HEK293 (cell line): ENCODE results near the gene PPP4R2.

Experiments
- CTCF ChIA-PET: fragments of 350-600 bp; formaldehyde crosslinking; extraction: SDS; loops from one replicate; lab custom pipeline; 2021; ENCODE audit warnings: antibody characterized with exemption; lab: Yijun Ruan, JAX
- POLR2A ChIA-PET: fragments of 300-600 bp; formaldehyde crosslinking; extraction: SDS; loops from one replicate; lab custom pipeline; 2020; ENCODE audit warnings: antibody characterized with exemption, inconsistent platforms; lab: Yijun Ruan, JAX
- H3K27ac ChIP-seq: fragments of 200-500 bp; sonication (Bioruptor generic); 2 replicates; pipeline ENCODE4 v1.5.1; 2014; ENCODE audit warnings: low read depth, low read length, control low read depth, inconsistent platforms; ENCODE audit errors: extremely low read depth
- H3K36me3 ChIP-seq, 2 experiments: fragments of 200-500 bp in 1 of 2; sonication (Bioruptor generic) in 1 of 2; 1 replicate in 1 of 2; 2 replicates in 1 of 2; pipeline ENCODE4 v1.5.1; 2014 to 2017; ENCODE audit warnings: inconsistent platforms in 2 of 2, low read length in 2 of 2; ENCODE audit not compliant: control insufficient read depth in 2 of 2, insufficient read depth in 1 of 2
- H3K4me1 ChIP-seq: fragments of 200-500 bp; sonication (Bioruptor generic); 2 replicates; pipeline ENCODE4 v1.5.1; 2014; ENCODE audit warnings: mild to moderate bottlenecking, low read length, inconsistent platforms; ENCODE audit not compliant: control insufficient read depth, insufficient read depth
- H3K4me3 ChIP-seq: 2 replicates; pipeline ENCODE4 v1.5.1; 2011; ENCODE audit warnings: low read depth, mild to moderate bottlenecking, control low read depth, low read length, moderate library complexity
- H3K9me3 ChIP-seq: fragments of 200-500 bp; sonication (Bioruptor generic); 2 replicates; pipeline ENCODE4 v1.5.1; 2014; ENCODE audit warnings: low read depth, low read length, inconsistent platforms; ENCODE audit not compliant: control insufficient read depth, insufficient read depth
- FEZF1 ChIP-seq: fragments of 450-650 bp; formaldehyde crosslinking; IDR thresholded peaks from 2 replicates; pipeline ENCODE4 v1.5.1; 2016; ENCODE audit warnings: missing biosample characterization, missing genetic modification characterization
- GFI1B ChIP-seq: fragments of 450-650 bp; formaldehyde crosslinking; IDR thresholded peaks from 2 replicates; pipeline ENCODE4 v1.5.1; 2016; ENCODE audit warnings: missing biosample characterization, missing genetic modification characterization
- GLIS1 ChIP-seq: fragments of 450-650 bp; formaldehyde crosslinking; IDR thresholded peaks from 2 replicates; pipeline ENCODE4 v1.5.1; 2016; ENCODE audit warnings: missing biosample characterization, missing genetic modification characterization
- KLF1 ChIP-seq: fragments of 450-650 bp; formaldehyde crosslinking; IDR thresholded peaks from 2 replicates; pipeline ENCODE4 v1.5.1; 2016; ENCODE audit warnings: missing biosample characterization, missing genetic modification characterization
- KLF16 ChIP-seq: fragments of 450-650 bp; formaldehyde crosslinking; IDR thresholded peaks from 2 replicates; pipeline ENCODE4 v1.5.1; 2017; ENCODE audit warnings: missing biosample characterization, missing genetic modification characterization
- KLF9 ChIP-seq: fragments of 450-650 bp; formaldehyde crosslinking; IDR thresholded peaks from 2 replicates; pipeline ENCODE4 v1.5.1; 2016; ENCODE audit warnings: missing biosample characterization, missing genetic modification characterization, low read depth
- MZF1 ChIP-seq: fragments of 450-650 bp; formaldehyde crosslinking; IDR thresholded peaks from 2 replicates; pipeline ENCODE4 v1.5.1; 2017; ENCODE audit warnings: missing biosample characterization, missing genetic modification characterization, borderline replicate concordance
- OSR2 ChIP-seq: fragments of 450-650 bp; formaldehyde crosslinking; IDR thresholded peaks from 2 replicates; pipeline ENCODE4 v1.5.1; 2016; ENCODE audit warnings: missing biosample characterization, missing genetic modification characterization
- SCRT2 ChIP-seq: fragments of 450-650 bp; formaldehyde crosslinking; IDR thresholded peaks from 2 replicates; pipeline ENCODE4 v1.5.1; 2016; ENCODE audit warnings: missing biosample characterization, missing genetic modification characterization
- SP7 ChIP-seq: fragments of 450-650 bp; formaldehyde crosslinking; IDR thresholded peaks from 2 replicates; pipeline ENCODE4 v1.5.1; 2016; ENCODE audit warnings: missing biosample characterization, missing genetic modification characterization
- ZBTB17 ChIP-seq: fragments of 450-650 bp; formaldehyde crosslinking; IDR thresholded peaks from 2 replicates; pipeline ENCODE4 v1.5.1; 2016; ENCODE audit warnings: missing biosample characterization, missing genetic modification characterization
- ZFP37 ChIP-seq: fragments of 450-650 bp; formaldehyde crosslinking; IDR thresholded peaks from 2 replicates; pipeline ENCODE4 v1.5.1; 2016; ENCODE audit warnings: missing biosample characterization, missing genetic modification characterization
- ZNF132 ChIP-seq: fragments of 450-650 bp; formaldehyde crosslinking; IDR thresholded peaks from 2 replicates; pipeline ENCODE4 v1.5.1; 2017; ENCODE audit warnings: missing biosample characterization, missing genetic modification characterization, borderline replicate concordance
- ZNF221 ChIP-seq: fragments of 450-650 bp; formaldehyde crosslinking; IDR thresholded peaks from 2 replicates; pipeline ENCODE4 v1.5.1; 2017; ENCODE audit warnings: missing biosample characterization, missing genetic modification characterization, borderline replicate concordance
- ZNF223 ChIP-seq: fragments of 450-650 bp; formaldehyde crosslinking; IDR thresholded peaks from 2 replicates; pipeline ENCODE4 v1.5.1; 2016; ENCODE audit warnings: missing biosample characterization, missing genetic modification characterization
- ZNF391 ChIP-seq: fragments of 450-650 bp; formaldehyde crosslinking; IDR thresholded peaks from 2 replicates; pipeline ENCODE4 v1.5.1; 2016; ENCODE audit warnings: low read depth, missing biosample characterization, missing genetic modification characterization, borderline replicate concordance
- ZNF416 ChIP-seq: fragments of 450-650 bp; formaldehyde crosslinking; IDR thresholded peaks from 2 replicates; pipeline ENCODE4 v1.5.1; 2016; ENCODE audit warnings: missing biosample characterization, missing genetic modification characterization
- ZNF510 ChIP-seq: fragments of 450-650 bp; formaldehyde crosslinking; IDR thresholded peaks from 2 replicates; pipeline ENCODE4 v1.5.1; 2018; ENCODE audit warnings: mild to moderate bottlenecking, missing genetic modification characterization, missing biosample characterization; ENCODE audit not compliant: insufficient replicate concordance
- ZNF629 ChIP-seq: fragments of 450-650 bp; formaldehyde crosslinking; IDR thresholded peaks from 2 replicates; pipeline ENCODE4 v1.5.1; 2017; ENCODE audit warnings: missing biosample characterization, missing genetic modification characterization
- TF ChIP-seq, protein P1 (sequence below): fragments of 450-650 bp; formaldehyde crosslinking; IDR thresholded peaks from 2 replicates; pipeline ENCODE4 v1.5.1; 2017; ENCODE audit warnings: missing biosample characterization, missing genetic modification characterization
- TF ChIP-seq, protein P2 (sequence below): fragments of 450-650 bp; formaldehyde crosslinking; IDR thresholded peaks from 2 replicates; pipeline ENCODE4 v1.5.1; 2016; ENCODE audit warnings: missing biosample characterization, missing genetic modification characterization

Gene PPP4R2

DNA sequence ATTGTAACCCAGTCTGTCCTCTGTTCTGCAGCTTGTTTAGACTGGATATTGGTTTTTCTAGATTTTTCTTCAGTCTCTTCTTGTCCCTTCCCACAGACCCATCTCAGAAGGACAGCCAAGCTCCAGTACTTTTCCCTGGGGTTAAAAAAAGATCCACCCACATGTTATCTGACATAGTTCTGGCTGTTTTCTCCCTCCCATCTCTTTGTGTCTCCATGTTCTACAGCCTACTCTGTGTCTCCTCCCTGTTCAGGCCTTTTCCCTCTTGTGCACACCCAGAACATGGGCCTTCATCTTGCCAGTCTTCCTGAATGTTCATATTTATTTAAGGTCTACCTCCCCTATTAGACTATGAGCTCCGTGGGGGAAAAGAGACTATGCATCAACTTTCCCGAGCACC is 5.1 kb upstream of the PPP4R2 start (continued):
- TF ChIP-seq KLF9 (no peak), ZNF391 (no peak)
- TF ChIP-seq, all 188 proteins: peak for 0

DNA sequence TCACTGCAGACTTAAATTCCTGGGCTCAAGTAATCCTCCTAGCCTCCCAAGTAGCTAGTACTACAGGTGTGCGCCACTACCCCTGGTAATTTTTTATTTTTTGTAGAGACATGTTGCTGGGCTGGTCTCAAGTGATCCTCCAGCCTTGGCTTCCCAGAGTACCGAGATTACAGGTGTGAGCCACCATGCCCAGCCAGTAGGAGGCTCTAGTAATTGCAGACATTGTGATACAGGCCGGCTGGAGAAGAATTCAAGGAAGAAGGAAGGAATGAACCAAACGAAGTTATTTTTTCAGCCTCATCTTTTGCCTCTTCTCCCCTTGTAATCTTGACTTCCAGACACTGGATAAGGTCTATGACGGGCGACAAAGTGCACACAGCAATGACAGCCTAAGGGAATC is 3.2 kb upstream of the PPP4R2 start:
- no peak overlapping the region for H3K27ac ChIP-seq
- no peak for TF ChIP-seq ZNF416 (tag by site-specific recombination)
- CTCF ChIA-PET: interaction anchor here (0.6 kb wide), 1 partner anchor 88 kb away, joined by 3 read pairs; no protein-coding TSS in a partner anchor

DNA sequence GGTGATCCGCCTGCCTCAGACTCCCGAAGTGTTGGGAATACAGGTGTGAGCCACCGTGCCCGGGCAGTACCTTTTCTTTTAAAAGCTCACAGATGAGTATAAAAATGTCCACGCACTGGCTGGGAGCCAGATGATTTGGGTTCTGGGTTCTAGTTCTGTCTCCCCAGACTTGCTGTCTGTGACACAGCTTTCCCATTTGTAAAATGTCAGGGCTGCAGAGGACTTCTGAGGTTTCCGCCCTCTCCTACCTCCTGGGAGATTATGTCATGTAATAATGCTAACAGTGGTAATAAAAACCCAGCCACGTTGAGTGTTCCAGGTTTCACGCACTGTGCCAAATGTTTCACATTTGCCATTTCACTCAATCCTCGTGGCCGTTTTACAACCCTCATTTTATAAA is 1.3 kb upstream of the PPP4R2 start:
- no peak overlapping the region for H3K4me3 ChIP-seq
- CTCF ChIA-PET: interaction anchor here (0.6 to 2.1 kb wide), 2 partner anchors 32 to 61 kb away, joined by 3 to 5 read pairs; no protein-coding TSS in a partner anchor
- no peak overlapping the region for H3K27ac ChIP-seq
- TF ChIP-seq GFI1B (tag by site-specific recombination): no peak
- TF ChIP-seq ZNF223 (tag by site-specific recombination): no peak
- TF ChIP-seq FEZF1: peak; percentile 12; the same call in 1 of the 2 replicates
- TF ChIP-seq OSR2 (tag by site-specific recombination): peak; percentile 42; the same call in 1 of the 2 replicates
- TF ChIP-seq, protein P1, sequence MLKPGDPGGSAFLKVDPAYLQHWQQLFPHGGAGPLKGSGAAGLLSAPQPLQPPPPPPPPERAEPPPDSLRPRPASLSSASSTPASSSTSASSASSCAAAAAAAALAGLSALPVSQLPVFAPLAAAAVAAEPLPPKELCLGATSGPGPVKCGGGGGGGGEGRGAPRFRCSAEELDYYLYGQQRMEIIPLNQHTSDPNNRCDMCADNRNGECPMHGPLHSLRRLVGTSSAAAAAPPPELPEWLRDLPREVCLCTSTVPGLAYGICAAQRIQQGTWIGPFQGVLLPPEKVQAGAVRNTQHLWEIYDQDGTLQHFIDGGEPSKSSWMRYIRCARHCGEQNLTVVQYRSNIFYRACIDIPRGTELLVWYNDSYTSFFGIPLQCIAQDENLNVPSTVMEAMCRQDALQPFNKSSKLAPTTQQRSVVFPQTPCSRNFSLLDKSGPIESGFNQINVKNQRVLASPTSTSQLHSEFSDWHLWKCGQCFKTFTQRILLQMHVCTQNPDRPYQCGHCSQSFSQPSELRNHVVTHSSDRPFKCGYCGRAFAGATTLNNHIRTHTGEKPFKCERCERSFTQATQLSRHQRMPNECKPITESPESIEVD: 0 out of 2 replicates have a peak, but pooled peaks have one; percentile 32
- TF ChIP-seq, protein P2, sequence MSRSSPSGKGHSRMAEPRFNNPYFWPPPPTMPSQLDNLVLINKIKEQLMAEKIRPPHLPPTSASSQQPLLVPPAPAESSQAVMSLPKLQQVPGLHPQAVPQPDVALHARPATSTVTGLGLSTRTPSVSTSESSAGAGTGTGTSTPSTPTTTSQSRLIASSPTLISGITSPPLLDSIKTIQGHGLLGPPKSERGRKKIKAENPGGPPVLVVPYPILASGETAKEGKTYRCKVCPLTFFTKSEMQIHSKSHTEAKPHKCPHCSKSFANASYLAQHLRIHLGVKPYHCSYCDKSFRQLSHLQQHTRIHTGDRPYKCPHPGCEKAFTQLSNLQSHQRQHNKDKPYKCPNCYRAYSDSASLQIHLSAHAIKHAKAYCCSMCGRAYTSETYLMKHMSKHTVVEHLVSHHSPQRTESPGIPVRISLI (tag by site-specific recombination): no peak
- no peak; the same call in 1 of the 2 replicates for TF ChIP-seq SCRT2
- TF ChIP-seq KLF16 (tag by site-specific recombination): no peak
- no peak for TF ChIP-seq ZNF221 (tag by site-specific recombination)
- 0 out of 2 replicates have a peak, but pooled peaks have one; percentile 24 for TF ChIP-seq ZNF629
- peak; percentile 50 for TF ChIP-seq SP7 (tag by site-specific recombination)
- TF ChIP-seq GLIS1: peak; percentile 60
- TF ChIP-seq ZNF510 (tag by site-specific recombination): no peak
- TF ChIP-seq ZFP37 (tag by site-specific recombination): no peak
- TF ChIP-seq MZF1 (tag by site-specific recombination): no peak
- TF ChIP-seq ZBTB17: no peak
- no peaks in the 10 kb centered on the region for H3K9me3 ChIP-seq
- H3K36me3 ChIP-seq: peaks cover 0 to 22% of the 10 kb centered on the region in 2 experiments; a peak in 1 of 3 replicates
- POLR2A ChIA-PET: no interaction called here
- peaks cover 2% of the 10 kb centered on the region; the same call in 1 of the 2 replicates for H3K4me1 ChIP-seq

More for the DNA sequence above, 3.2 kb upstream of the PPP4R2 start:
- POLR2A ChIA-PET: no interaction called here
- H3K4me1 ChIP-seq: no peaks in the 10 kb centered on the region
- H3K36me3 ChIP-seq: peaks cover 0 to 3% of the 10 kb centered on the region in 2 experiments; a peak in 1 of 3 replicates
- no peak overlapping the region for H3K4me3 ChIP-seq
- no peaks in the 10 kb centered on the region for H3K9me3 ChIP-seq

GRCh38 chr3:72996121-72996472 is 514 bp upstream of the PPP4R2 start:
- Histone ChIP-seq H3K27ac (peak overlapping the region; percentile 91), H3K4me3 (peak overlapping the region; percentile 95), H3K9me3 (no peaks in the 10 kb centered on the region), H3K4me1 (peaks cover 2% of the 10 kb centered on the region; the same call in 1 of the 2 replicates), H3K36me3 (peaks cover 0 to 28% of the 10 kb centered on the region in 2 experiments; a peak in 2 of 3 replicates)
- peak; percentile 40; the same call in 1 of the 2 replicates for TF ChIP-seq KLF1 (tag by site-specific recombination)
- no peak for TF ChIP-seq ZNF132 (tag by site-specific recombination)
- POLR2A ChIA-PET: no interaction called here
- CTCF ChIA-PET: interaction anchor here (0.7 to 2.1 kb wide), 2 partner anchors 14 to 61 kb away, joined by 3 to 5 read pairs; no protein-coding TSS in a partner anchor
